Measurements from ENCODE around the gene ANKH.
A peak's percentile ranks its signal among the peaks of the same experiment; 100 is the strongest.
"Not testable (repeated sequence)": the region's sequence is repeated elsewhere in the genome, so short reads cannot be mapped to it uniquely, and the experiment has no call there.

ANKH gene

GRCh38 chr5:14871214-14872069, at the start of gene ANKH:
Gene ANKH (minus strand): TSS chr5:14871778. CDS start chr5:14871447, 331 bp downstream.
- peak within 1 kb of the TSS; percentile 91 for H3K4me3 Mint-ChIP-seq
- H3K4me1 Mint-ChIP-seq (ENCODE audit: low read depth), result peaks cover 21% of the 10 kb centered on the region
- peak within 1 kb of the TSS; percentile 85 for H3K27ac Mint-ChIP-seq
- H3K36me3 Mint-ChIP-seq (ENCODE audit: low read depth), result no peaks in the 10 kb centered on the region
- H3K27me3 Mint-ChIP-seq (ENCODE audit: low read depth), result peaks cover 8% of the 10 kb centered on the region
- no peaks in the 10 kb centered on the region for H3K9me3 Mint-ChIP-seq

GRCh38 chr5:14920121-14920520, 48.5 kb upstream of the ANKH start:
- Mint-ChIP-seq H3K36me3 (ENCODE audit: low read depth) (no peaks in the 10 kb centered on the region), H3K4me1 (ENCODE audit: low read depth) (peaks cover 1% of the 10 kb centered on the region), H3K27ac (no peak overlapping the region), H3K9me3 (no peaks in the 10 kb centered on the region), H3K4me3 (no peak overlapping the region), H3K27me3 (ENCODE audit: low read depth) (peaks cover 4% of the 10 kb centered on the region)

GRCh38 chr5:14919106-14919505, 47.5 kb upstream of the ANKH start:
- not testable (repeated sequence) for H3K9me3 Mint-ChIP-seq; H3K4me1 Mint-ChIP-seq (ENCODE audit: low read depth); H3K27ac Mint-ChIP-seq; H3K36me3 Mint-ChIP-seq (ENCODE audit: low read depth); H3K4me3 Mint-ChIP-seq; H3K27me3 Mint-ChIP-seq (ENCODE audit: low read depth)

- Mint-ChIP-seq H3K36me3 (ENCODE audit: low read depth) (no peaks in the 10 kb centered on the region), H3K4me3 (no peak overlapping the region), H3K4me1 (ENCODE audit: low read depth) (no peaks in the 10 kb centered on the region), H3K27ac (no peak overlapping the region), H3K9me3 (no peaks in the 10 kb centered on the region), H3K27me3 (ENCODE audit: low read depth) (no peaks in the 10 kb centered on the region)
Measured at GRCh38 chr5:14917719-14918118, 46.1 kb upstream of the ANKH start.

- Mint-ChIP-seq H3K27me3 (ENCODE audit: low read depth) (no peaks in the 10 kb centered on the region), H3K4me1 (ENCODE audit: low read depth) (no peaks in the 10 kb centered on the region), H3K9me3 (no peaks in the 10 kb centered on the region), H3K27ac (no peak overlapping the region), H3K4me3 (no peak overlapping the region), H3K36me3 (ENCODE audit: low read depth) (no peaks in the 10 kb centered on the region)
Measured at GRCh38 chr5:14915291-14915952, 43.8 kb upstream of the ANKH start.

DNA sequence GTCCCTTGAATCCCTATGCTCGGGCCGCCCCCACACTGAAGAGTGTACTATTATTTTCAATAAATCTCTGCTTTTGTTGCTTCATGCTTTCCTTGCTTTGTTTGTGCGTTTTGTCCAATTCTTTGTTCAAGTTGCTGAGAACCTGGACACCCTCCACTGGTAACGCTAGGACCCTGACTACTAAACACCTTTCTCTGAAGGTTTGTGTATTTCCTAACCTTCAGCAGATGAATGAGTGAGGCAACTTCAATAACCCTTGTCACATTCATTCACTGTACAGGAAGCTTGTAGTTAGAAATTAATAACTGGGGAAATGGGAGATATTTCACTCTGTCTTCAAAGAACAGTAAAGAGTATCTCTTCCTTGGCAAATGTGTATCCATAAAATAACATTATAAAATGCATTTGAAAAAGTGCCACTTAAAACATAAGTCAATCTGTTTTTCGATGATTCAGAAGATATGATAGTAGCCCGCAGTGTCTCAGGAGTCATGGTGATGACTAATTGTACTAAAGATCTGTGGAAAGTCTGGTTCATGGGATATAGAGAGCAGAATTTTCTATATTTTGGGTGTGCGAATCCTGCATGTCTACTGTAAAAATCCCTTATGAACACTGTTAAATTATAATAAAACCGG, 43.2 kb upstream of the ANKH start:
- Mint-ChIP-seq H3K27ac (no peak overlapping the region), H3K36me3 (ENCODE audit: low read depth) (no peaks in the 10 kb centered on the region), H3K9me3 (no peaks in the 10 kb centered on the region), H3K27me3 (ENCODE audit: low read depth) (no peaks in the 10 kb centered on the region), H3K4me1 (ENCODE audit: low read depth) (no peaks in the 10 kb centered on the region), H3K4me3 (no peak overlapping the region)

DNA sequence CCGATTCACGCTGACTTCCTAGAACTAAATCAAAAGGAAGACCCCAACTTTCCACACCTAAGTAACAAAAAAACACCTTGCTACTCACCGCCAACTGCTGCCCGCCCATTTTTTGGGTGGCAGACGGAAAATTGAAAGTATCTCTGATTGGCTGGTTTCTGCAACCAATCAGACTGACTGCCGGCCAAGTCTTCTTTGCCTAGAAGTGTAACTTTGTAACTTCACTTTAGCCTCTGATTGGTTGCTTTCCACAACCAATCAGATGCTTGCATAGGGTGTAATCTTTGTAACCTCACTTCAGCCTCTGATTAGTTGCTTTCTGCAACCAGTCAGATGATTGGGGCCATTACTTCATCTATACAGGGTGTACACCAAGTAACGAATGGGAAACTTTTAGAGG, 42.6 kb upstream of the ANKH start:
- Mint-ChIP-seq H3K27ac (no peak overlapping the region), H3K4me1 (ENCODE audit: low read depth) (no peaks in the 10 kb centered on the region), H3K4me3 (no peak overlapping the region)

GRCh38 chr5:14913096-14913495, 41.5 kb upstream of the ANKH start:
- no peaks in the 10 kb centered on the region for H3K27me3 Mint-ChIP-seq (ENCODE audit: low read depth)
- H3K36me3 Mint-ChIP-seq (ENCODE audit: low read depth), result no peaks in the 10 kb centered on the region
- no peak overlapping the region for H3K4me3 Mint-ChIP-seq
- no peaks in the 10 kb centered on the region for H3K4me1 Mint-ChIP-seq (ENCODE audit: low read depth)
- H3K27ac Mint-ChIP-seq, result no peak overlapping the region
- no peaks in the 10 kb centered on the region for H3K9me3 Mint-ChIP-seq

More for the DNA sequence above, 42.6 kb upstream of the ANKH start:
- no peaks in the 10 kb centered on the region for H3K36me3 Mint-ChIP-seq (ENCODE audit: low read depth)
- H3K9me3 Mint-ChIP-seq, result no peaks in the 10 kb centered on the region
- no peaks in the 10 kb centered on the region for H3K27me3 Mint-ChIP-seq (ENCODE audit: low read depth)

- H3K27ac Mint-ChIP-seq, result no peak overlapping the region
- H3K4me3 Mint-ChIP-seq, result no peak overlapping the region
- no peaks in the 10 kb centered on the region for H3K4me1 Mint-ChIP-seq (ENCODE audit: low read depth)
- no peaks in the 10 kb centered on the region for H3K36me3 Mint-ChIP-seq (ENCODE audit: low read depth)
- no peaks in the 10 kb centered on the region for H3K27me3 Mint-ChIP-seq (ENCODE audit: low read depth)
- no peaks in the 10 kb centered on the region for H3K9me3 Mint-ChIP-seq
Measured at GRCh38 chr5:14912206-14912605, 40.6 kb upstream of the ANKH start.

DNA sequence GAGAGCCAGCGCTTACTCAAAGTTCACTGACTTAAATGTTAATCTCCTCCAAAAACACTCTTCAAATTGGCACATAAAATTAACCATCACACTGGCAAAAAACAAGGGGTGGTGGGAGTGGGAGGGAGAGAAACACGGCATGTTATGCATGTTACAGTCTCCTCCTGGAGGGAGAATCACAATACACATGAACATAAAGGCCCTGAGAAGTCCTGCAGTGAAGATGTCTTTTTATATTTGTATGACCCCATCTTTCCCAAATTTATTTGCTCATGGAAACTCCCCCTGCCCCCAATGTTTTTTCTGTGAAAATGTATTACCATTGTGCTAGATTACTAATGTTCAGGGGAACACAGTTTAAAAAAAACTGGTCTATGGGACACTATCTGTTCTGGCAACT, 37.8 kb upstream of the ANKH start:
- H3K4me1 Mint-ChIP-seq (ENCODE audit: low read depth), result no peaks in the 10 kb centered on the region
- H3K4me3 Mint-ChIP-seq, result no peak overlapping the region
- H3K27ac Mint-ChIP-seq, result no peak overlapping the region
- no peaks in the 10 kb centered on the region for H3K9me3 Mint-ChIP-seq
- no peaks in the 10 kb centered on the region for H3K27me3 Mint-ChIP-seq (ENCODE audit: low read depth)
- H3K36me3 Mint-ChIP-seq (ENCODE audit: low read depth), result no peaks in the 10 kb centered on the region

DNA sequence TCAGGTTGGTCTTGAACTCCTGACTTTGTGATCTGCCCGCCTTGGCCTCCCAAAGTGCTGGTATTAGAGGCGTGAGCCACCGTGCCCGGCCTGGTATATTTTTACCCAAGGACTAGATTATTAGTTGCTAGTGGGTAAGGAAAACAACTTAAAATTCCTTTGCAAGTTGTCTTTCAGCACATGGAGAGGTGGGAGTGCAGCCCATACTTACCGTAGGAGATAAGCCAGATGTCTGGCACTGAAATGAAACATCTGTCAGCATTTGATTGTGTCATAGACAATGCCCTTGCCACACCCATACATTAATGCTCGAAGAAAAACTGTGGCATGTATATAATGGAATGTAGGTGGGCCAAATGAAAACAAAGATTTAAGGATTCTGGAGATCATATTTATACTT, 36.6 kb upstream of the ANKH start:
- no peaks in the 10 kb centered on the region for H3K36me3 Mint-ChIP-seq (ENCODE audit: low read depth)
- H3K27me3 Mint-ChIP-seq (ENCODE audit: low read depth), result no peaks in the 10 kb centered on the region
- no peaks in the 10 kb centered on the region for H3K4me1 Mint-ChIP-seq (ENCODE audit: low read depth)
- H3K27ac Mint-ChIP-seq, result no peak overlapping the region
- H3K9me3 Mint-ChIP-seq, result no peaks in the 10 kb centered on the region
- no peak overlapping the region for H3K4me3 Mint-ChIP-seq

GRCh38 chr5:14906628-14907027, 35.0 kb upstream of the ANKH start:
- Mint-ChIP-seq H3K27me3 (ENCODE audit: low read depth) (no peaks in the 10 kb centered on the region), H3K9me3 (no peaks in the 10 kb centered on the region), H3K36me3 (ENCODE audit: low read depth) (no peaks in the 10 kb centered on the region), H3K27ac (no peak overlapping the region), H3K4me1 (ENCODE audit: low read depth) (no peaks in the 10 kb centered on the region), H3K4me3 (no peak overlapping the region)

DNA sequence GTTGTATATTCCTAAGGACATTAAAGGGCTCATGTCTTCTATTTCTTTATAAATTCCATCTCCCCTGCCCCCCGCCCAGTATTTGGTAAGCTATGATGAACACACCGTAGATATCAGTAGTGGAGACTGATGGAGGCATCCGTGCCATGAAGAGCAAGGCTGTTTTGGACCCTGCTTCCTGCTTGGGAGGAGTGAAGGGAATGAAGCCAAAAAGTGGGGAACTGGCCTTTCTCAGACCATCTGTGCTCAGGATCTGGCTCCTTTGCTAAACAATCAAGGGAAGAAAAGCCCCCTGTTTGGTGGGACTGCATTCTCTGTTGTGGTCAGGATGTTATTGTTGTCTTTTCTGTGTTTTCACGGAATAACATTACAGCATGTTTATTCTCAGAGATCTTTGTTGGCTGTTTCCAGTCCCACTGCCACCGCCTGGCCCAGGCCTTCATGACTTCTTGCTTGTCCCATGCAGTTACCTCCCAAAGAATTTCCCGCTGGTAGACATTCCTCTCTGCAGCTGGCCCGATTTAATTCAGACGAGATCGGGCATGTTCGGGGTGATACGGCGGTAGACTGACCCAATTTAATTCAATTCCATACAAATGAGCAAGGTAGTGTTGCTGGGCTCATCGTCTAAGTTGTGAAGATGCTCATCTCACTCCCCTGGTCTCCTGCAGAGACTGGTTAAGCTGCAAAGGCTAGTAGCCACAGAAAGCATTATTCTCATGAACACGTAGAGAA, 31.4 kb upstream of the ANKH start:
- no peak overlapping the region for H3K27ac Mint-ChIP-seq
- H3K4me1 Mint-ChIP-seq (ENCODE audit: low read depth), result no peaks in the 10 kb centered on the region
- no peaks in the 10 kb centered on the region for H3K27me3 Mint-ChIP-seq (ENCODE audit: low read depth)
- H3K9me3 Mint-ChIP-seq, result no peaks in the 10 kb centered on the region
- no peaks in the 10 kb centered on the region for H3K36me3 Mint-ChIP-seq (ENCODE audit: low read depth)
- H3K4me3 Mint-ChIP-seq, result no peak overlapping the region

GRCh38 chr5:14901462-14902051, 30.0 kb upstream of the ANKH start:
- H3K36me3 Mint-ChIP-seq (ENCODE audit: low read depth), result no peaks in the 10 kb centered on the region
- no peak overlapping the region for H3K27ac Mint-ChIP-seq
- no peaks in the 10 kb centered on the region for H3K9me3 Mint-ChIP-seq
- no peaks in the 10 kb centered on the region for H3K27me3 Mint-ChIP-seq (ENCODE audit: low read depth)
- no peak overlapping the region for H3K4me3 Mint-ChIP-seq
- no peaks in the 10 kb centered on the region for H3K4me1 Mint-ChIP-seq (ENCODE audit: low read depth)

Measured in T-helper 1 cell treated with Interleukin-12 subunit alpha and Interleukin-12 subunit beta and Interleukin-4 antibody, amounts not matched to agents 30 μg/mL and 1 μg/mL, for 36 hours (primary cell).